Spleen (tissue), 7 donors: ENCODE results near the gene CTAGE6.
"Not testable (repeated sequence)": the region's sequence is repeated elsewhere in the genome, so short reads cannot be mapped to it uniquely, and the experiment has no call there.

ENCODE experiments used
- POLR2A ChIP-seq, 3 donors: fragments of 450-650 bp; IDR thresholded peaks; one replicate each; pipeline ENCODE4 v1.5.1; 2017; ENCODE audit warnings: antibody characterized with exemption in 3 of 3, mild to moderate bottlenecking in 1 of 3
- TF ChIP-seq, protein P1 (sequence below), 11 experiments: fragments of 200-600 bp in 7 of 11; fragments of 450-650 bp in 4 of 11; sonication (generic) in 4 of 11; IDR thresholded peaks in 8 of 11; conservative IDR thresholded peaks in 3 of 11; 1 replicate in 7 of 11; 2 replicates in 4 of 11; pipeline versions ENCODE4 v1.4.0 to v1.8.0; 2016 to 2021; ENCODE audit warnings: antibody characterized with exemption in 11 of 11, inconsistent platforms in 4 of 11, mild to moderate bottlenecking in 1 of 11
- donor health status: DM: no; HTN: no; CAD: no; lungs with moderate emphysema.
- donor health status: DM: no; HTN: no; CAD: no.
- donor health status: DM: no; HTN: no; CAD: no.

DNA sequence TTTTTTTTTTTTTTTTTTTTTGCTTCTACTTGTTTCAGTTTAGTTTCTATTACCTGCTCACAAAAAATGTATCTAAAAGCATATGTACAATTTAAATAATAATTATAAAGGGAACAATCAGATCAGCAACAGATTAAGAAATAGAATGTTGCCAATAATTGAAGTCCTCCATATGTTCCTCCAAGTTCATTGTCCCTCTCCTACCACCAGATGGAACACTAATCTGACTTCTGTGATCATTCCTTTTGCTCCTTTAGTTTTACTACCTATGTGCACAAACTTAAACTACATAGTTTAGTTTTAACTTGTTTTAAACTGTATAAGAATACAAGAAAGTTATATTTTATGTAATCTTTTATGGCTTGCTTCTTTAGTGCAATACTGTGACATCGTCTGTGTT is 5.6 kb upstream of the CTAGE6 start:
- not testable (repeated sequence) for TF ChIP-seq POLR2A (IDR thresholded peaks at IDR 0.05)
- TF ChIP-seq, protein P1, sequence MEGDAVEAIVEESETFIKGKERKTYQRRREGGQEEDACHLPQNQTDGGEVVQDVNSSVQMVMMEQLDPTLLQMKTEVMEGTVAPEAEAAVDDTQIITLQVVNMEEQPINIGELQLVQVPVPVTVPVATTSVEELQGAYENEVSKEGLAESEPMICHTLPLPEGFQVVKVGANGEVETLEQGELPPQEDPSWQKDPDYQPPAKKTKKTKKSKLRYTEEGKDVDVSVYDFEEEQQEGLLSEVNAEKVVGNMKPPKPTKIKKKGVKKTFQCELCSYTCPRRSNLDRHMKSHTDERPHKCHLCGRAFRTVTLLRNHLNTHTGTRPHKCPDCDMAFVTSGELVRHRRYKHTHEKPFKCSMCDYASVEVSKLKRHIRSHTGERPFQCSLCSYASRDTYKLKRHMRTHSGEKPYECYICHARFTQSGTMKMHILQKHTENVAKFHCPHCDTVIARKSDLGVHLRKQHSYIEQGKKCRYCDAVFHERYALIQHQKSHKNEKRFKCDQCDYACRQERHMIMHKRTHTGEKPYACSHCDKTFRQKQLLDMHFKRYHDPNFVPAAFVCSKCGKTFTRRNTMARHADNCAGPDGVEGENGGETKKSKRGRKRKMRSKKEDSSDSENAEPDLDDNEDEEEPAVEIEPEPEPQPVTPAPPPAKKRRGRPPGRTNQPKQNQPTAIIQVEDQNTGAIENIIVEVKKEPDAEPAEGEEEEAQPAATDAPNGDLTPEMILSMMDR (IDR thresholded peaks at IDR 0.05 in 8 of 11, conservative IDR thresholded peaks at IDR 0.05 in 3 of 11), result not testable (repeated sequence)
